ENCODE data around the gene ABLIM3. TPM values are rescaled to one million over a fixed set of nuclear protein-coding genes. Genes with fewer than 3 reads are reported as not detected.

ABLIM3 gene
- total RNA-seq, 1 donor from 2014 or later: 30.1 TPM

- H3K4me3 ChIP-seq (ENCODE audit: low read depth, low read length): no peak overlapping the region
- no peak for DNase-seq (ENCODE audit: low read depth)
- peak; percentile 75 for TF ChIP-seq CTCF (conservative IDR thresholded peaks at IDR 0.05; ENCODE audit: low read depth, low read length)
These were observed 123.3 kb downstream of the ABLIM3 start for GRCh38 chr5:149264439-149265067.

GRCh38 chr5:149265068-149265465 is 123.8 kb downstream of the ABLIM3 start:
- no peak overlapping the region for H3K4me3 ChIP-seq (ENCODE audit: low read depth, low read length)
- DNase-seq (ENCODE audit: low read depth): no peak
- TF ChIP-seq CTCF (conservative IDR thresholded peaks at IDR 0.05; ENCODE audit: low read depth, low read length): no peak

GRCh38 chr5:149265597-149265996 is 124.3 kb downstream of the ABLIM3 start:
- H3K4me3 ChIP-seq (ENCODE audit: low read depth, low read length): no peak overlapping the region

GRCh38 chr5:149267241-149267973 is 126.1 kb downstream of the ABLIM3 start:
- DNase-seq (ENCODE audit: low read depth): no peak
- no peak overlapping the region for H3K4me3 ChIP-seq (ENCODE audit: low read depth, low read length)
- no peak for TF ChIP-seq CTCF (conservative IDR thresholded peaks at IDR 0.05; ENCODE audit: low read depth, low read length)

More at GRCh38 chr5:149265597-149265996, 124.3 kb downstream of the ABLIM3 start:
- DNase-seq (ENCODE audit: low read depth): no peak
- peak; percentile 49 for TF ChIP-seq CTCF (conservative IDR thresholded peaks at IDR 0.05; ENCODE audit: low read depth, low read length)

- DNase-seq (ENCODE audit: low read depth): no peak
- TF ChIP-seq CTCF (conservative IDR thresholded peaks at IDR 0.05; ENCODE audit: low read depth, low read length): peak; percentile 77
- H3K4me3 ChIP-seq (ENCODE audit: low read depth, low read length): no peak overlapping the region
These were observed 127.8 kb downstream of the ABLIM3 start for GRCh38 chr5:149268928-149269557.

- DNase-seq (ENCODE audit: low read depth): no peak
- H3K4me3 ChIP-seq (ENCODE audit: low read depth, low read length): peak overlapping the region; percentile 66
- TF ChIP-seq CTCF (conservative IDR thresholded peaks at IDR 0.05; ENCODE audit: low read depth, low read length): no peak
These were observed 130.0 kb downstream of the ABLIM3 start for GRCh38 chr5:149271195-149271715.

Data from epithelial cell of proximal tubule (primary cell).